ENCODE results near the gene AP2A1. TPM values are rescaled to one million over a fixed set of nuclear protein-coding genes. Genes with fewer than 3 reads are reported as not detected.

The AP2A1 gene
- total and polyA plus RNA-seq, 9 of the 15 experiments (the other 6 are each of a cell fraction or from before 2014, with no cell fraction given), result 0.55 to 150 (median 31.9) TPM

GRCh38 chr19:49775742-49776370 is 9.1 kb downstream of the AP2A1 start (continued):
- TF ChIP-seq TSHZ1 (CRISPR knock-in tag; IDR thresholded peaks at IDR 0.05) (no peak), ZNF407 (IDR thresholded peaks at IDR 0.05; ENCODE audit: low read depth) (no peak), PRMT5 (CRISPR knock-in tag; IDR thresholded peaks at IDR 0.05) (no peak), HEY1 (CRISPR knock-in tag; IDR thresholded peaks at IDR 0.05; ENCODE audit: borderline replicate concordance) (no peak), ZNF830 (CRISPR knock-in tag; IDR thresholded peaks at IDR 0.05) (no peak), ZNF280B (CRISPR knock-in tag; IDR thresholded peaks at IDR 0.05) (no peak), TAF1 (IDR thresholded peaks at IDR 0.05; ENCODE audit: control insufficient read depth, extremely low read depth, insufficient read depth, low read length, severe bottlenecking) (peak; percentile 35), ARID2 (IDR thresholded peaks at IDR 0.05) (no peak), HBP1 (CRISPR knock-in tag; IDR thresholded peaks at IDR 0.05) (no peak), TCF7 (IDR thresholded peaks at IDR 0.05; ENCODE audit: borderline replicate concordance) (0 out of 2 replicates have a peak, but pooled peaks have one; percentile 51), SAFB2 (IDR thresholded peaks at IDR 0.05; ENCODE audit: borderline replicate concordance, low read depth, low read length, severe bottlenecking) (no peak), KDM2B (CRISPR knock-in tag; IDR thresholded peaks at IDR 0.05) (no peak), NFXL1 (CRISPR knock-in tag; IDR thresholded peaks at IDR 0.05) (no peak)
